Caco-2 (cell line): Measurements from ENCODE around the gene SORBS1. TPM values are rescaled to one million over a fixed set of nuclear protein-coding genes. Genes with fewer than 3 reads are reported as not detected.

Experiments
- BruUV-seq: library from RNA; stranded (reverse); fragments of 400-500 nt; replicated peaks from 2 replicates; lab custom pipeline; 2021; lab: Mats Ljungman, UMichigan
- CTCF ChIA-PET: fragments of 300-600 bp; sonication (Branson Sonifier 250); formaldehyde crosslinking; loops from one replicate; lab custom pipeline; 2022; ENCODE audit warnings: antibody characterized with exemption; lab: Charles Lee
- POLR2A ChIA-PET: fragments of 300-600 bp; sonication (Branson Sonifier 250); formaldehyde crosslinking; loops from one replicate; lab custom pipeline; 2022; ENCODE audit warnings: antibody characterized with exemption; lab: Charles Lee
- DNase-seq, 2 experiments: peaks; one replicate each; pipeline versions ENCODE4 v3.0.0 to v3.0.0-alpha.2; 2020 to 2022
- H3K27me3 ChIP-seq: replicated peaks from 2 replicates; pipeline ENCODE4 v1.6.0; 2011; ENCODE audit warnings: low read length; ENCODE audit not compliant: control insufficient read depth, insufficient read depth
- H3K36me3 ChIP-seq: 2 replicates; pipeline ENCODE4 v1.5.1; 2011; ENCODE audit warnings: low read length; ENCODE audit not compliant: control insufficient read depth, insufficient read depth
- H3K4me1 ChIP-seq: fragments of 250-450 bp; sonication (Bioruptor Pico); 2 replicates; pipeline ENCODE4 v1.5.1; 2020; ENCODE audit warnings: mild to moderate bottlenecking
- H3K4me3 ChIP-seq: 2 replicates; pipeline ENCODE4 v1.5.1; 2011; ENCODE audit warnings: low read depth, mild to moderate bottlenecking, control low read depth, low read length
- H3K9me3 ChIP-seq: fragments of 250-450 bp; sonication (Bioruptor Pico); 2 replicates; pipeline ENCODE4 v1.5.1; 2020; ENCODE audit warnings: mild to moderate bottlenecking, moderate library complexity
- H3K27ac Mint-ChIP-seq: one replicate; pipeline ENCODE4 v1.8.0; 2022; ENCODE audit warnings: mixed read lengths; ENCODE audit not compliant: unreplicated experiment
- H3K27me3 Mint-ChIP-seq: one replicate; pipeline ENCODE4 v1.8.0; 2022; ENCODE audit warnings: mixed read lengths; ENCODE audit not compliant: insufficient read depth, unreplicated experiment
- H3K36me3 Mint-ChIP-seq: one replicate; pipeline ENCODE4 v1.8.0; 2022; ENCODE audit warnings: mild to moderate bottlenecking, mixed read lengths; ENCODE audit not compliant: insufficient read depth, unreplicated experiment
- H3K4me1 Mint-ChIP-seq: one replicate; pipeline ENCODE4 v1.8.0; 2022; ENCODE audit warnings: low read depth, mixed read lengths; ENCODE audit not compliant: unreplicated experiment
- H3K4me3 Mint-ChIP-seq: one replicate; pipeline ENCODE4 v1.8.0; 2022; ENCODE audit warnings: mild to moderate bottlenecking, moderate library complexity, mixed read lengths; ENCODE audit not compliant: unreplicated experiment
- H3K9me3 Mint-ChIP-seq: one replicate; pipeline ENCODE4 v1.8.0; 2022; ENCODE audit warnings: mixed read lengths; ENCODE audit not compliant: unreplicated experiment
- intact Hi-C: fragments of 100-400 bp; cut with micrococcal nuclease; formaldehyde crosslinking; loops from one replicate; pipeline ENCODE4 v1.10.0; 2022; ENCODE audit not compliant: unreplicated experiment
- total RNA-seq: library from RNA; stranded (reverse); gene quantifications from 2 replicates; pipeline ENCODE4 v1.2.3, GENCODE V29; 2022
- TF ChIP-seq, protein P1 (sequence below), 2 experiments: fragments of 200-600 bp in 1 of 2; IDR thresholded peaks; 1 replicate in 1 of 2; 2 replicates in 1 of 2; pipeline versions ENCODE4 v1.5.1 to v1.8.0; 2011 to 2022; ENCODE audit warnings: antibody characterized with exemption in 1 of 2, control low read depth in 1 of 2, inconsistent platforms in 1 of 2, low read depth in 1 of 2, low read length in 1 of 2, mild to moderate bottlenecking in 1 of 2, moderate library complexity in 1 of 2; ENCODE audit not compliant: insufficient read depth in 1 of 2, severe bottlenecking in 1 of 2, unreplicated experiment in 1 of 2

Gene SORBS1
- total RNA-seq, 1 experiment from 2014 or later: 39.3 TPM

DNA sequence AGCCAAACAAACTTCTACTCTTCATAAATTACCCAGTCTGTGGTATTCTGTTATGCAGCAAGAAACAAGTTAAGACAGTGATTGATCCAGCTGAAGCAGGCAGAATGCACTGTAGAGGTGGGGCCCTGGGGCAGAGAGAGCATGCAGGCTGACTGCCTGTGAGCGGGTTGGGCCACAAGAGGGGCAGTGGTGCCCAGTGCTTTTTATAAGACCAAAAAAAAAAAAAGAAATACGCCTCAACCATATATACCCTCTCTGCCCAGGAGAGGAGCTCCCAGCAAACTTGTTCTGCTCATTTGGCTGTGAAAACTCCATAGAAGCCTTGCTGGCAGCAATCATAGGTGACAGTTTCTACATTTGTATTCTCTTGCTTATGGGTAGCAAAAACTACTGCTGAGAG is 104.7 kb downstream of the SORBS1 start:
- TF ChIP-seq, protein P1, sequence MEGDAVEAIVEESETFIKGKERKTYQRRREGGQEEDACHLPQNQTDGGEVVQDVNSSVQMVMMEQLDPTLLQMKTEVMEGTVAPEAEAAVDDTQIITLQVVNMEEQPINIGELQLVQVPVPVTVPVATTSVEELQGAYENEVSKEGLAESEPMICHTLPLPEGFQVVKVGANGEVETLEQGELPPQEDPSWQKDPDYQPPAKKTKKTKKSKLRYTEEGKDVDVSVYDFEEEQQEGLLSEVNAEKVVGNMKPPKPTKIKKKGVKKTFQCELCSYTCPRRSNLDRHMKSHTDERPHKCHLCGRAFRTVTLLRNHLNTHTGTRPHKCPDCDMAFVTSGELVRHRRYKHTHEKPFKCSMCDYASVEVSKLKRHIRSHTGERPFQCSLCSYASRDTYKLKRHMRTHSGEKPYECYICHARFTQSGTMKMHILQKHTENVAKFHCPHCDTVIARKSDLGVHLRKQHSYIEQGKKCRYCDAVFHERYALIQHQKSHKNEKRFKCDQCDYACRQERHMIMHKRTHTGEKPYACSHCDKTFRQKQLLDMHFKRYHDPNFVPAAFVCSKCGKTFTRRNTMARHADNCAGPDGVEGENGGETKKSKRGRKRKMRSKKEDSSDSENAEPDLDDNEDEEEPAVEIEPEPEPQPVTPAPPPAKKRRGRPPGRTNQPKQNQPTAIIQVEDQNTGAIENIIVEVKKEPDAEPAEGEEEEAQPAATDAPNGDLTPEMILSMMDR (IDR thresholded peaks at IDR 0.05; ENCODE audit: insufficient read depth in 1 of 2, low read depth in 1 of 2, low read length in 1 of 2, severe bottlenecking in 1 of 2, unreplicated experiment in 1 of 2): no peak

DNA sequence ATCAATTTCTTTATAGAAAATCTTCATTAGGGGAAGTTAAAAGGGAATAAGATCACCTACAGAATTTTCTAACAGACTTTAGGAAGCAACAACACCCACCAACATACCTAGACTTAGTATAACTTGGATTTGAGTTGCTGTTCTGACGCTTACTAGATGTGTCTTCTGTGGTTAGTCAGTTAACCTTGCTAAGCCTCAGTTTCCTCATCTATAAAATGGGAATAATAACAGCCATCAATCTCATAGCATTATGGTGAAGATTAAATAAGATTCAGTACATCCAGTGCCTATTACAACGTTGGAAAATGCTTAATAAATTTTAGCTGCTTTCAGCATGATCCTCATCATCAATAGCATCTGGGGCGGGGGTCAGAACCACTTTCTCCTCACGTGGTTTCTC is 106.2 kb downstream of the SORBS1 start:
- H3K4me1 Mint-ChIP-seq: peaks cover 29% of the 10 kb centered on the region
- Histone ChIP-seq H3K27me3 (no peaks in the 10 kb centered on the region), H3K4me1 (peaks cover 25% of the 10 kb centered on the region), H3K9me3 (no peaks in the 10 kb centered on the region), H3K36me3 (no peaks in the 10 kb centered on the region; the same call in none of the 2 replicates), H3K4me3 (no peak overlapping the region)
- TF ChIP-seq, protein P1 (IDR thresholded peaks at IDR 0.05; ENCODE audit: insufficient read depth in 1 of 2, low read depth in 1 of 2, low read length in 1 of 2, severe bottlenecking in 1 of 2, unreplicated experiment in 1 of 2): no peak
- DNase-seq: no peak
- no peaks in the 10 kb centered on the region for H3K27me3 Mint-ChIP-seq
- no peaks in the 10 kb centered on the region for H3K36me3 Mint-ChIP-seq
- H3K4me3 Mint-ChIP-seq: no peak overlapping the region
- H3K27ac Mint-ChIP-seq: no peak overlapping the region
- ChIA-PET POLR2A (no interaction called here), CTCF (no interaction called here)
- BruUV-seq: no TSS peak
- intact Hi-C loops: no loop called here
- H3K9me3 Mint-ChIP-seq: no peaks in the 10 kb centered on the region

More for the DNA sequence above, 104.7 kb downstream of the SORBS1 start:
- no peaks in the 10 kb centered on the region for H3K9me3 Mint-ChIP-seq
- H3K4me3 Mint-ChIP-seq: no peak overlapping the region
- intact Hi-C loops: no loop called here
- no TSS peak for BruUV-seq
- no peak overlapping the region for H3K27ac Mint-ChIP-seq
- Histone ChIP-seq H3K27me3 (no peaks in the 10 kb centered on the region), H3K4me1 (peaks cover 16% of the 10 kb centered on the region), H3K9me3 (no peaks in the 10 kb centered on the region), H3K4me3 (no peak overlapping the region), H3K36me3 (no peaks in the 10 kb centered on the region; the same call in none of the 2 replicates)
- ChIA-PET POLR2A (no interaction called here), CTCF (interaction anchor here (1.0 kb wide), 2 partner anchors 18 to 25 kb away, joined by 3 to 9 read pairs; no protein-coding TSS in a partner anchor)
- no peaks in the 10 kb centered on the region for H3K27me3 Mint-ChIP-seq
- DNase-seq: no peak
- no peaks in the 10 kb centered on the region for H3K36me3 Mint-ChIP-seq
- H3K4me1 Mint-ChIP-seq: peaks cover 22% of the 10 kb centered on the region

DNA sequence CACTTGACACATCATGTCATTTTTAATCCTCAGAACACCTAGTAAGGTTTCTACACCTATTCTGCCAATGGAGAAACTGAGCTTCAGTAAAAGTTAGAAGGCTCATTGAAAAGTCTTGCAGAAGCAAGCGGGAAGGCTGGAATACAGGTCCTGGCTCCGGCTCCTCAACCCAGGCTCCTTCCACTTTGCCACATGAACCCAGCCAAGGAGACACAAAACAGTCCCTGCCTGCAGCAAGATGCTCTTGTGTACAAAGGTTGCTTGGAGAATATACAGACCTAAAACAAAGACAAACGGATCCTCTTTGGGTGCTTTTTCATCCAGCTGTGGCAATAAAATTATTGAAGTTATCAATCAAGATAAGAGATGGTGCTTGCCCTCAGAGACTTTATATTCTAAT is 106.8 kb downstream of the SORBS1 start:
- intact Hi-C loops: no loop called here
- no TSS peak for BruUV-seq

More for the DNA sequence above, 106.8 kb downstream of the SORBS1 start:
- Histone ChIP-seq H3K36me3 (no peaks in the 10 kb centered on the region; the same call in 1 of the 2 replicates), H3K4me1 (peaks cover 25% of the 10 kb centered on the region), H3K9me3 (no peaks in the 10 kb centered on the region), H3K4me3 (no peak overlapping the region), H3K27me3 (no peaks in the 10 kb centered on the region)
- H3K4me1 Mint-ChIP-seq: peaks cover 29% of the 10 kb centered on the region
- ChIA-PET CTCF (no interaction called here), POLR2A (no interaction called here)
- H3K27me3 Mint-ChIP-seq: no peaks in the 10 kb centered on the region
- no peaks in the 10 kb centered on the region for H3K9me3 Mint-ChIP-seq
- no peak overlapping the region for H3K4me3 Mint-ChIP-seq
- no peaks in the 10 kb centered on the region for H3K36me3 Mint-ChIP-seq
- no peak for DNase-seq
- TF ChIP-seq, protein P1 (IDR thresholded peaks at IDR 0.05; ENCODE audit: insufficient read depth in 1 of 2, low read depth in 1 of 2, low read length in 1 of 2, severe bottlenecking in 1 of 2, unreplicated experiment in 1 of 2): no peak
- H3K27ac Mint-ChIP-seq: no peak overlapping the region
